ES-I3 (cell line): Measurements from ENCODE around the gene SH3PXD2A.

Experiments
- H3K36me3 ChIP-seq: 2 replicates; pipeline ENCODE4 v1.6.1; 2013; ENCODE audit warnings: mild to moderate bottlenecking, low read length, control low read depth, moderate library complexity; ENCODE audit not compliant: insufficient read depth
- H3K4me1 ChIP-seq: 2 replicates; pipeline ENCODE4 v1.6.1; 2013; ENCODE audit warnings: mild to moderate bottlenecking, control low read depth, low read length; ENCODE audit not compliant: insufficient read depth
- H3K9ac ChIP-seq: 2 replicates; pipeline ENCODE4 v1.6.1; 2013; ENCODE audit warnings: low read depth, mild to moderate bottlenecking, low read length, moderate library complexity
- H3K9me3 ChIP-seq: 2 replicates; pipeline ENCODE4 v1.6.1; 2013; ENCODE audit warnings: mild to moderate bottlenecking, low read length, moderate library complexity; ENCODE audit not compliant: control insufficient read depth, insufficient read depth

SH3PXD2A gene

DNA sequence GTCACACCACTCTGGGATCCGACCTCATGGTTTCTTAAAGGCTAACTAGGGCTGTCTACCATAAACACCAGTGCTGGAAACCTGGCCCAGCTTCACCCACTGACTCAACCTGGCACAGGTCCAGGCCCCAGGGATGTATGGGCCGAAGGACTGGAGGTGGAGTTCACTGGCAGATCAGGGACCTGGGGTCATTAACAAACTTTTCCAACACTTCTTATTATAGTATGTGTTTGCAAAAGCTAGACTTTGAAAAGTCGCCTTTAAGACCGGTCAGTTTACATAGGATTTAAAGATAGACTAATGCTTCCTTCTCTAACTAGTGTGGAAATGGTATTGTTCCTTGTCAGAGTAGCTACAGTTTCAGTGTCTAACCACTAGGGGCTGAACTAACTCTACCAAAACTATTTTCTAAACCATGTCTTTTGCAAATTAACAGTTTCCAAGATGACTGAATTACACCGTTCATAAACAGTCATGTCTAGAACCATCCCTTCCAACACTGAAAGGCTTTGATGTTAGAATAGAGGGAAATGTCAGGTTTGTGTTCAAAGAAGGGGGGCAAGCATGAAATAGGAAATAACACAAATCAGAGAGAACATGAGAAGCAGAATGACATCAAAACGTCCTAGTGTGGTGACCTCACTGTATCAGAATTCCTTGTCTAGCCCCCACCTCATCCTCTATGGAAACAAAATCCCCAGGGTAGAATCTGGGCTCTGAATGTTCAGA is 32.9 kb upstream of the SH3PXD2A start:
- Histone ChIP-seq H3K9ac (no peak overlapping the region), H3K9me3 (no peaks in the 10 kb centered on the region), H3K36me3 (peaks cover 9% of the 10 kb centered on the region), H3K4me1 (0 out of 2 replicates have a peak, but pooled peaks cover 6% of the 10 kb centered on the region)

DNA sequence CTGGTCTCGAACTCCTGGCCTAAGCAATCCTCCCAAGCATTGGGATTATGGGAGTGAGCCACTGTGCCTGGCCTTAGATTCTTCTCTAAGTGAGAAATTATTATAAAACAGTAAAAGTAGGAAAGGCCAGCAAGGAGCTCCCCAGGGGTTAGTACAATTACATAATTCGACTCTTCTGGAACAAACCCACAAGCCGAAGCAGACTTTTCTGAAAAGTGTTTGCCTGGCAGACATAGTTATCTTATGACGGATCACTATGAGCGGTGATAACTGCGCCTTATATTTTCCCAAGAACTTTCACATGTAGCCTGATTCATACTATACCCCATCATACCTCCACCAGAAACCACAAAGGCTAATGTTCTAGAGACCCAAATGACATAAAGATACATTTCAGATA is 30.2 kb upstream of the SH3PXD2A start:
- H3K9ac ChIP-seq, result no peak overlapping the region
- H3K4me1 ChIP-seq, result 0 out of 2 replicates have a peak, but pooled peaks cover 6% of the 10 kb centered on the region
- peaks cover under 1% of the 10 kb centered on the region; the same call in 1 of the 2 replicates for H3K36me3 ChIP-seq
- H3K9me3 ChIP-seq, result no peaks in the 10 kb centered on the region

DNA sequence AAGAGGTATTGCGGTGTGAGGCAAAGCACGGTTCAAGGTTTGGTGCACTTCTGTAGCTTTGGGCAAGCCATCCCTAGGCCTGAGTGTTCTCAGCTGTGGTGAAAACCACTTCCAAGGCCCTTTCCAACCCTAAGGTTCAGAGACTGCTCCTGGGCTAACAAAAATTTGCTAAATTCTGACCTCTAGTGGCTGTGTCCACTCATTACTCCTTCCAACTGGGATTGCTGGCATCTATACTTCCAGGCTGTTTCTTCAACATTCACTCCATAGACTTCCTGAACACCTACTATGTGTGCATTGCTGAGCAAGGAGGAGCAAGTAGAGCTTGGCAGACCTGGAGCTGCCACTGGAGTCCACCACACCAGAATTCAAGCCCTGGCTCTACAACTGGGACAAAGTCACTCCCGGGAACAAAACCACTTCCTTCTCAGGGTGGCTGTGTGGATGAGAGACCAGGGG is 29.3 kb upstream of the SH3PXD2A start:
- Histone ChIP-seq H3K4me1 (0 out of 2 replicates have a peak, but pooled peaks cover 6% of the 10 kb centered on the region), H3K9me3 (no peaks in the 10 kb centered on the region), H3K9ac (no peak overlapping the region), H3K36me3 (no peaks in the 10 kb centered on the region; the same call in none of the 2 replicates)

DNA sequence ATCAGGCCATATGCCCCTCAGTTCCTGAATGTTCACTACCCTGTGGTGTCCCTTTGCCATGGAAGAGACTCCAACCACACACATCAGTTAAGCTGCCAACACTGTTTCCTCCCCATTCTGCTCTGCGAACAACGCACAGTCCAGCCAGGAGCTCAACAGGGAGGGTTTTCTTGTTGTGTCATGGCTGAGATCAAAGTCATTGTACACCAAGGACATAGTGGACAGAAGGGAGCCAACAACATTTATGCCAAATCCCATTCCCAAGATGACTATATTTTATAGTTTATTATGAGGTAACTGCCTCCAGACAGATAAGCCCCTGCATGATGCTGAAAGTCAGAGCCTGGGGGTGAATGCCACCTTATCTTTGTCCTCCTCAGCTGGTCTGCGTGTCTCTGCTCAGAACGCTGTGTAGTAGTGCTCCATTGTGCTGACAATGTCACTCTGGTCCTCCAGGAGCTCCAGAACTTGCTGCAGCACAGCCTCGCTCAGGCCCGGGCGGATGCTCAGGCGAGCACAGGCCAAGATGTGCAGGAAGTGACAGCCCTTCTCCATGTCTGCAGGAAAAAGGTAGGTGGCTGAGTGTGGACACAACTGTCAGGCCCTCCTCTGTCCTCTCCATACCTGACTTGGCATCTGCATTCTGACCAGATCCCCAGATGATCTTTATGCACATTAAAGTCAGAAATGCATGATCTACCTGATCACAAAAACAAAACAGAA is 27.1 kb upstream of the SH3PXD2A start:
- Histone ChIP-seq H3K9me3 (no peaks in the 10 kb centered on the region), H3K36me3 (no peaks in the 10 kb centered on the region; the same call in none of the 2 replicates), H3K4me1 (no peaks in the 10 kb centered on the region), H3K9ac (no peak overlapping the region)

DNA sequence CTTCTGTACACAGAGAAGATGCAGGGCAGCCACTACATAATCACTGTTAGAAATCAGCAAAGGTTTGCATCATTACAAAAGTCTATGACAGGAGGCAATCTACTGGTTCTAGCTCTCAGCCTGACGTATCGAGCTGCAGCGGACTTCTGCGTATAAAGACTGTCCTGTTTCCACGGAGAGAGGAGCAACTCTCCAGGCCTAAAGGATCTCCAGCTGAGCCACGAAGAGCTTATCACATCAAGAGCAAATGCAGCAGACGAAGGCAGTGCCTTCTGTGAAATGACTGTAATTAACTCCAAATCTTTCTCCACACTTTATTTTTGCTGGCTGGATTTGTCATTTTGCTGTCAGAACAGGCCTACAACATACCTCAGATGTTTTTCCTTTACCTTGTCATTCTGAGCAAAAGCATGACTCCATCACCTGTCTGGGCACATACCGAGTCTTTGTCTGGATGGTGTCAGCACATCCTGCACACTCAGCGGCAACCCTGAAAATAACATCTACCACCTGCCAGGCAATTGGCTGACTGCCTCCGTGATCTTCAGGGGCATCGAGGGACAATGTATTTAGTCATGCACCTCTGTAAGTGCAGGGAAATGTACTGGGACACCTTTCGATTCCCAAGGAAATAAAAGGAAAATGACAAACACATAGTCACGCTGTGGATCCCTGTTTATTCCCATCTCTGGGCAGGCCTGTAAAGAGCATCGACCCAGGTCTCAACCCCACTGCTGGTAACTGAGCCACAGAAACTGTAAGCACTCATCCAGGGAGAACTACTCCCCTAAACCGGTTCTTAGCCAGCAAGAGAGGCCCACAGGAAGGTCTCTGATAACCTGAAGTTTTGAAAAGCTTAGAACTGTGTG is 26.3 kb upstream of the SH3PXD2A start:
- H3K36me3 ChIP-seq, result no peaks in the 10 kb centered on the region; the same call in none of the 2 replicates
- no peaks in the 10 kb centered on the region for H3K9me3 ChIP-seq
- no peak overlapping the region for H3K9ac ChIP-seq
- no peaks in the 10 kb centered on the region for H3K4me1 ChIP-seq

DNA sequence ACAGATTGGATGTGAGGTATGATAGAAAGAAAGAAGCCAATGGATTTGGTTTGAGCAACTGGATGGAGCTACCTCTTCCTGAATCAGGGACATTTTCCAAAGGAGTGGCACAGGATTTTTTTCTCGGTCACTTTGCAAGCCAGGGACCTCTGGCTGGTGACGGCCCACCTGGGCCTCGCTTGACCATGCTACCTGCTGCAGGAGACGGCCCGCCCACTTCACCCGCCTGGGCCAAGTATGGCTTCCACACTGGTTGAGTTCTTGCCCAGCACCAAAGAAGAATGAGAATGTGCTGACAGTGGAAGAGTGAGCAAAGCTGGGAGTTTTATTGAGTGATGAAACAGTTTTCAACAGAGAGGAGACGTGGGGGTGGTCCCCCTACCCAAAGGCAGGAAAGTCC is 24.5 kb upstream of the SH3PXD2A start:
- Histone ChIP-seq H3K9me3 (no peaks in the 10 kb centered on the region), H3K36me3 (no peaks in the 10 kb centered on the region; the same call in none of the 2 replicates), H3K9ac (no peak overlapping the region), H3K4me1 (no peaks in the 10 kb centered on the region)

- no peaks in the 10 kb centered on the region; the same call in none of the 2 replicates for H3K36me3 ChIP-seq
- no peaks in the 10 kb centered on the region for H3K9me3 ChIP-seq
- no peaks in the 10 kb centered on the region for H3K4me1 ChIP-seq
- H3K9ac ChIP-seq, result no peak overlapping the region
Measured at GRCh38 chr10:103879409-103879808, 24.0 kb upstream of the SH3PXD2A start.

DNA sequence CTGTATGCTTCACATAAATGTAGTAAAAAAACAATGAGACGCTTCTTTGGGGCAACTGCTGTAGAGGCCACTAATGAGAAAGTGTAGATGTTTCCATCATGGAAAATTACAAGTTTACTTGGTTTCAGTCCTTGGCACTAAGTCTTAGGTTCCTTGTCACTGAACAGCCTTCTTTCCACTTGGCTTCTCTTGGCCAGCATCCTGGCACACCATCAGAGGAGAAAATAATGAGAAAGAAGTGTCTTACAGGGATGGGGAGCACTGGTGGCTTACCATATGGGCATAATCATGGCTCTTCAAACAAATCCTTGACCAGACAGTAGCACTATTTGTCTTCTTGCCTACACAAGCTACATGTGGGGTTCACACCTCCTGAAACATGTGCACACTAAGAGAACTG is 22.5 kb upstream of the SH3PXD2A start:
- Histone ChIP-seq H3K9me3 (no peaks in the 10 kb centered on the region), H3K4me1 (no peaks in the 10 kb centered on the region), H3K36me3 (no peaks in the 10 kb centered on the region; the same call in none of the 2 replicates), H3K9ac (no peak overlapping the region)

DNA sequence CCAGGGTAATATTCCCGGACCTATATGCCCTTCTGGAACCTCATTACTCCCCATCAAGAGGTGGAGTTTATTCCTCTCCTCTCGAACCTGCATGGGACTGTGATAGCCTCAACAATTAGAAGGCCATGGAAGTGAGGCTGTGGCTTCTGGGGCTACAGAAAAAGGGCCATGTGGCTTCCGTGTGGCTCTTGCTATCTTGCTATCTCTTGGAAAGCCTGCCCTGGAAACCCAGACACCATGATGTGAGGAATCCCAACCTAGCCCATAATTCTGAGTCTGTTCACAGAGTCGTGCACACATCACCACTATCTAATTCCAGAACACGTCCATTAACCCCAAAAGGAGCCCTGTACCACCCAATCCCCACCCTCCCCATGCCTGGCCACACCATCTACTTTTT is 20.8 kb upstream of the SH3PXD2A start:
- H3K4me1 ChIP-seq, result peaks cover under 1% of the 10 kb centered on the region; the same call in 1 of the 2 replicates

GRCh38 chr10:103874730-103875129 is 19.4 kb upstream of the SH3PXD2A start:
- no peaks in the 10 kb centered on the region for H3K9me3 ChIP-seq
- no peak overlapping the region for H3K9ac ChIP-seq
- H3K4me1 ChIP-seq, result peaks cover 12% of the 10 kb centered on the region; the same call in 1 of the 2 replicates
- H3K36me3 ChIP-seq, result no peaks in the 10 kb centered on the region

More for the DNA sequence above, 20.8 kb upstream of the SH3PXD2A start:
- H3K36me3 ChIP-seq, result no peaks in the 10 kb centered on the region; the same call in 1 of the 2 replicates
- H3K9me3 ChIP-seq, result no peaks in the 10 kb centered on the region
- no peak overlapping the region for H3K9ac ChIP-seq

- Histone ChIP-seq H3K9ac (no peak overlapping the region), H3K4me1 (peaks cover 12% of the 10 kb centered on the region; the same call in 1 of the 2 replicates), H3K9me3 (no peaks in the 10 kb centered on the region), H3K36me3 (no peaks in the 10 kb centered on the region)
Measured at GRCh38 chr10:103872137-103872931, 17.0 kb upstream of the SH3PXD2A start.

GRCh38 chr10:103871006-103871405 is 15.6 kb upstream of the SH3PXD2A start:
- Histone ChIP-seq H3K4me1 (peaks cover 12% of the 10 kb centered on the region; the same call in 1 of the 2 replicates), H3K36me3 (no peaks in the 10 kb centered on the region), H3K9me3 (no peaks in the 10 kb centered on the region), H3K9ac (no peak overlapping the region)

DNA sequence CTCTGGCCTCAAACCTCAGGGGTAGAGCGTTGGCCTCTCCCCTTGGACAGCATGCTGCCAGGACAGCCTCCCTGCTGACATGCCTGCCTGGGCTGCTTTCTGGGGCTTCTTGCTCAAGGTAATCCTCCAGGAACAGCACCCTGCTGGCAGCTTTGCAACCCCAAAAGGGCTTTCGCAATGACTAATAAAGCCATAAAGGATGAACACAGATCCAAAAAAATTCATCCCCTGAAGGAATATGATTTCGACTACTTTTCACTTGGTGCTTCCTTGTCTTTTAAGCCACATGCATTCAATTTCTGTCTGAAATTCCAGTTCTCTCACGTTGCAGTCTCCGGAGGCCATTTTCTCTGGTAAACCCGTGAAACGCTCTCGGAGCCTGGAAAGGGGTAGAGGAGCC is 15.1 kb upstream of the SH3PXD2A start:
- Histone ChIP-seq H3K9ac (no peak overlapping the region), H3K4me1 (peaks cover 12% of the 10 kb centered on the region; the same call in 1 of the 2 replicates), H3K9me3 (no peaks in the 10 kb centered on the region), H3K36me3 (no peaks in the 10 kb centered on the region)
